Posterior vena cava (tissue), 2 donors: ENCODE measurements around the gene PRKCSH. TPM values are rescaled to one million over a fixed set of nuclear protein-coding genes. Genes with fewer than 3 reads are reported as not detected.
"Not testable (repeated sequence)": the region's sequence is repeated elsewhere in the genome, so short reads cannot be mapped to it uniquely, and the experiment has no call there.

Experiments used
- DNase-seq: peaks from one replicate; pipeline ENCODE4 v3.0.0-alpha.2; 2020; ENCODE audit warnings: low spot score
- intact Hi-C, 2 donors: fragments of 100-400 bp; cut with DNase I; formaldehyde crosslinking; loops; one replicate each; pipeline versions ENCODE4 v1.14.1 to v1.14.2; 2022 to 2023
- total RNA-seq, 2 donors: library from RNA; stranded (reverse); fragmentation: NEBNext Ultra II Directional; extraction: Animal tissue kit (Norgen Biotek cat#: 25700); gene quantifications; one replicate each; pipeline ENCODE4 v1.2.1, GENCODE V29; 2021
- donor health status: DM: yes; HTN: yes; CAD: no.
- donor health status: DM: yes; HTN: yes; CAD: no.

The PRKCSH gene
- total RNA-seq, 2 donors from 2014 or later: 161 to 188 TPM

DNA sequence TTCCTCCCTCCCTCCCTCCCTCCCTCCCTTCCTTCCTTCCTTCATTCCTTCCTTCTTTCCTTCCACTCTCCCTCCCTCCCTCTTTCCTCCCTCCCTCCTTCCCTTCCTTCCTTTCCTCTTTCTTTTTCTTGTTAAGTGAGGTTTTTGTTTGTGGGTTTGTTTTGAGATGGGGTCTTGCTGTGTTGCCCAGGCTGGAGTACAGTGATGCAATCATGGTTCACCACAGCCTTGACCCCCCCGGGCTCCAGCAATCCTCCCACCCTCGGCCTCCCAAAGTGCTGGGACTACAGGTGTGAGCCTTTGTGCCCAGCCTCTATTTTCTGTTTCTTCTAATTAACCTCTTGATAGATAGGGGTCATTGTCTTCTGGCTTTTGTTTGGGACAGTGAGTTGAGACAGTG, 26.0 kb downstream of the PRKCSH start:
- intact Hi-C loops: no loop called here
- DNase-seq: no peak

DNA sequence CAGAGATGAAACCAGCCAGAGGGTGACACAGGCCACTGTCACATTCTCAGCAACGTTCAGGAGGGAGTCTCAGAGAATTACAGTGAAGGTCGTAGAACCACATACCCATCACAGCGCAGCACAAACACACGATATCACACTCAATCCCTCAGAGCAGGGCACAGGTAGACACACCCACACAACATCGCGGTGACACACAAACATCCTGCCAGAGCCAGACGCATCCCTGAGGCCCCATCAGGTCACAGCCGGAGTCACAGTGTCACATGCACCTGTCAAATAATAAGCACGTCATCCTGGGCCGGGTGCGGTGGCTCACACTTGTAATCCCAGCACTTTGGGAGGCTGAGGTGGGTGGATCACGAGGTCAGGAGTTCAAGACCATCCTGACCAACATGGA, 28.0 kb downstream of the PRKCSH start:
- intact Hi-C loops: no loop called here
- no peak for DNase-seq

DNA sequence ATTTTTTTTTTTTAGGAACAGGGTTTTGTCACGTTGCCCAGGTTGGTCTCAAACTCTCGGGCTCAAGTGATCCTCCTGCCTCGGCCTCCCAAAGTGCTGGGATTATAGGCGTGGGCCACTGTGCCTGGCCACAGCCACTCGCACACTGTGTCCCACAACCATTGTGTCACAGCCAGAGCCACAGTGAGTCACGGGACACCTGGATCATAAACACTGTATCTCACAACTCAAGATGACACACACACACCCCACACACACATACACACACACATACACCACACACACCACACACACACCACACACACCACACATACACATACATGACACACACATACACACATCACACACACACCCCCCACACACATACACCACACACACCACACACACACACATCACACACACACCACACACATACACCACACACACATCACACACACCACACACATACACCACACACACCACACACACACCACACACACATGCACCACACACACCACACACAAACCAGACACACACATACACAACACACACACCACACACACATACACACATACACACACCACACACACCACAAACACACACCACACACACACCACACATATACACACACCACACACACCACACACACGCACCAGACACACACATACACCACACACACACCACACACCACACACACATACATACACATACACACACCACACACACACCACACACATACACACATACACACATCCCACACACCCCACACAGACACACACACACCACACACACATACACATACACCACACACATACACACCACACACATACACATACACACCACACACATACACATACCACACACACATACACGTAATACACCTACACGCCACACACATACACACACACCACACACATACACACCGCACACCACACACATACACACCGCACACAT, 29.2 kb downstream of the PRKCSH start:
- intact Hi-C loops: no loop called here
- no peak for DNase-seq

DNA sequence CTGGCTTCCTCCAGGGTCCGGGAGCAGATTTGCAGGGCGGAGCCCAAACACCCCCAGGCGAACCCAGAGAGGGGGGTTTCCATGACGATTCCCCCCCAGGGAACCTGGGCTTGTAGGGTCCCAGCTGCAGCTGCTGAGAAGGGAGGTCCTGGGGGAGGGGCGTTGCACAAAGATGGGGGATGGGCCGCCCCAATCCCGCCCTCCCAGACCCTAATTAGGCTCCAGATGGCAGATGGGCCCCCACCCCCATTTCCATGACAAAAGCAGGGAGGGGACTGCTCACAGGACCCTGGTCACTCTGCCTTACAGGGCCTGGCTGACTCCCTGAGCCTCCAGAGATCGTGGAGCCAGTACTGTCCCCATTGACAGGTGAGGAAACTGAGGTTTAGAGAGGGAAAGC, 30.2 kb downstream of the PRKCSH start:
- intact Hi-C loops: no loop called here
- DNase-seq: no peak

DNA sequence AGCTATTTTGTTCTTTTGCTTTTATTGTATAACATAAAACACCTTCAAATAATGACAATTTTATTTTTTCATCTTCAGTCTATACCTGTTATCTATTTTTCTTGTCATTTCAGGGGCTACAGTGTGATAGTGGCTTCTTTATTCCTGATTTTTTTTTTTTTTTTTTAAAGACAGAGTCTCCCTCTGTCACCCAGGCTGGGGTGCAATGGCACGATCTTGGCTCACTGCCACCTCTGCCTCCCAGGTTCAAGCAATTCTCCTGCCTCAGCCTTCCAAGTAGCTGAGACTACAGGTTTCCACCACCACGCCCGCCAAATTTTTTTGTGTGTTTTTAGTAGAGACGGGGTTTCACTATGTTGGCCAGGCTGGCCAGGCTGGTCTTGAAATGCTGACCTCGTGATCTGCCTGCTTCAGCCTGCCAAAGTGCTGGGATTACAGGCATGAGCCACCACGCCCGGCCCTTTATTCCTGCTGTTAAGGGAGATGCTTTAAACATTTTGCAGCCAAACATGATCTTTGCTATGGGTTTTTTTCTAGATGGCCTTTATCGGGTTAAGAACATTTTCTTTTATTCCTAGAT, 32.9 kb downstream of the PRKCSH start:
- intact Hi-C loops: loop anchor here in 1 of 2 donors (2.0 kb wide), 1 partner anchor 78 kb away; no protein-coding TSS in a partner anchor
- not testable (repeated sequence) for DNase-seq

DNA sequence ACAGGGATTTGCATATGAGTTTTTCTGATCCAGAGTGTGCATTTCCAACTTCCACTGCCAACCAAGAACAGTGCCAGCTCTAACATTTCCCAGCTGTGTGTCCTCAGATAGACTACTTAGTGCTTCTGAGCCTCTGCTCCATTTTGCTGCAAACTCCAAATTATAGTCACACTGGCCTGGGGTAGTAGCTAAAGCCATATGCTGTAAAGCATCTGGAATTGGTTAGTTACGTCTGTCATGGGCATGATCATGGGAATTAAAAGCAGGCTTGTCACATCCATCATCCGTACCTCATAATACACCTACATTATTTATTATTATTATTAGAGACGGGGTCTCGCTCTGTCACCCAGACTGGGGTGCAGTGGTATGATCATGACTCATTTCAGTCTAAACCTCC, 38.3 kb downstream of the PRKCSH start:
- no peak for DNase-seq
- intact Hi-C loops: no loop called here

DNA sequence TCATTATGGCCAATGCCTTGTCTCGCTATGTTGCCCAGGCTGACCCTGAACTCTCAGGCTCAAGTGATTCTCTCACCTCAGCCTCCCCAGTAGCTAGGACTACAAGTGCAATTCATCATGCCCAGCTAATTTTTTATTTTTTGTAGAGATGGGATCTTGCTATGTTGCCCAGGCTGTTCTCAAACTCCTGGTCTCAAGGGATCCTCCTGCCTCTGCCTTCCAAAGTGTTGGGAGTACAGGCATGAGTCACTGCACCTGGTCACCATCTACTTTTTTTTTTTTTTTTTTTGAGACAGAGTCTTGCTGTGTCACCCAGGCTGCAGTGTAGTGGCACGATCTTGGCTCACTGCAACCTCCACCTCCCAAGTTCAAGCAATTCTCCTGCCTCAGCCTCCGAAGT, 39.9 kb downstream of the PRKCSH start:
- intact Hi-C loops, DNase-seq: not testable (repeated sequence)

DNA sequence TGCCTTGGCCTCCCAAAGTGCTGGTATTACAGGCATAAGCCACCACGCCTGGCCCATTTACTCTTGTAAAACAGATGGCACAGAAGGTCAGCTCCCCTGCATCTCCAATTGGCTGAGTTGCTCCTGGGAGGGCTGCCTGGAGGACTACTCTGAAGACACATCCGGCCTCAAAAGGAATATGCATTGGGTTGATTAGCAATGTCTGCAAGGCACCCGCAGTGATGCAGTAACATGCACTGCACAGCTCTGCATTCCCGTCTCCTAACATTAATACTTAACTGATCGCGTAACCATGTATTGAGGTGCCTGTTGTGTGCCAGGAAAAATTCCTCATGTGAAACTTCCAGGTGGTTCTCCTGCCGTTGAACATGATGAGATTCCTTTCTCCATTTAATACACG, 40.4 kb downstream of the PRKCSH start:
- intact Hi-C loops: no loop called here
- DNase-seq: no peak

DNA sequence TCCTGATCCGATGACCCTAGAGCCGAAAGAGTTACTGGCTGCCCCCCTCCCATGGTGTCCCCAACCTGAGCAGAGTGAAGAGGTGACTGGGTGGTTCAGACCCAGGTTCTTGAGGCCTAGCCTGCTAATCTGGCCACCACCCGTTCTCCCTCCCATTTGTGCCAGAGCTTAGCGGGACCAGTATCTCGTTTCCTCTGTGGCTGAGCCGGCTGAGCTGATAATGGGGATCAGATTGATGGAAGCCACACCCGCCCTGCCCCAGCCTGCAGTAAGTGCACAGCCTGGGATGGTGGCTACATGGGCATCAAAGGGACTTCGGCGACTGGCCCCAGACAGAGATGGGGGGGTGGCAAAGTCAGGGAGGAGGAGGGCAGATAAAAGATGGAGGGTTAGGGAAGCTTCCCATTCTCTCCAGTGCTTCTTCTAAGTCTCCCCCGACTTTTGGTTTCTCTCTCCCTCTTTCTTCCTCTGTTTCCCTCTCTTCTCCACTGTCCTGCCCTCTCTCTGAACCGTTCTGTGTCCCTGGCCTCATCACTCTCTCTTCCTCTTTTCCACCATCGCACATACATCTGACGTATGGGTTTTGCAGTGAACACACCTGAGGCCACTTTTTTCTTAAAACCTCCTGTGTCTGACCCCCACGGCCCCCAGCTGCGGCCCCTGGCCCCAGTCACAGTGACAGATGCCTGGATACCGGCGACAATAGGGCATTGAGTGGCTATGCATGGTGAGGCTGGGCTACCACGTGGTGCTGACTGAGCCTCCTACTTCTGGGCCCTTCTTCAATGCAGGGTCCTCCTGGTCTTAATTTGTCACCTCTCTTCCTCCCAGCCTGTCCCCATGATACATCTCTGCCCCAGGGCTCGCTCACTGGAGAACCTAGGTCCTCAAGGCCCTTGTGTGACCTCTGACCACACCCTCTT, 43.0 kb downstream of the PRKCSH start:
- intact Hi-C loops: loop anchor here in 1 of 2 donors (2.0 kb wide), 1 partner anchor 30 kb away; no protein-coding TSS in a partner anchor
- no peak for DNase-seq

DNA sequence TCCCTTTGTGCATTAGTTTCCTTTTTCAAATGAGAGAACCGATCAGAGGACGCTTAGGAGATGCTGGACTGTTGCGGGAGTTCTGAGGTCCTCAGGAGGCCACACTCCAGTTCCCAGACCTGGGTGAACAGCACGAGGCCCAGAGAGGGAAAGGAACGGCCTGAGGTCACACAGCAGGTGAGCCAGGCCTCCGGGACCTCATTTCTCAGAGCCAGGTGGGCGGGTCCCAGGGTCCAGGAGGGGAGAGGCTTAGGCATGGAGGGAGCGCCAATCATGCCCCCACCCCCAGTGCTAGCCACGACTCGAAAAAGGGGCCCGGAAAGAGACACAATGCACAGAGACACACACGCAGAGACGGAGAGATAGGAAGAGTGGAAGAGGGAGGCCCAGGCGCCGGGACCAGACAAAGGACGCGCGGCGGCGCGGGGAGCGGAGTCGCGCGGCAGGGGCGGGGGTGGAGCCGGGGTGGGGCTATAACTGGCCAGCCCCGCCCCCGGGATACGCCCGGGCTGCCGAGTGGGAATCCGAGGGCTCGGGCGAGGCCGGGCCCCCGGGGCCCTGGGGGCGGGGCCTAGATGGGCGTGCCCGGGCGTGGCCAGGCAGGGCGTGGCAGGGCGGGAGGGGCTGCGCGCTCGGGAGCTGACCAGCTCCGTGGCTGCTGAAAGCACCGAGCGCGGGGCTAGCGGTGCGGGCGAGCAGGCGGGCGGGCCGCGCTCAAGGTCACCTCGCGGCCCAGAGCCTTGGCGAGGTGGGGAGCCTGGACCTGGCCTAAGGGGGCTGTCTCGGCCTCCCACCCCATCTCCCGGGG, 43.9 kb downstream of the PRKCSH start:
- peak; percentile 81 for DNase-seq
- intact Hi-C loops: loop anchor here in 1 of 2 donors (2.0 kb wide), 1 partner anchor 30 kb away; no protein-coding TSS in a partner anchor

DNA sequence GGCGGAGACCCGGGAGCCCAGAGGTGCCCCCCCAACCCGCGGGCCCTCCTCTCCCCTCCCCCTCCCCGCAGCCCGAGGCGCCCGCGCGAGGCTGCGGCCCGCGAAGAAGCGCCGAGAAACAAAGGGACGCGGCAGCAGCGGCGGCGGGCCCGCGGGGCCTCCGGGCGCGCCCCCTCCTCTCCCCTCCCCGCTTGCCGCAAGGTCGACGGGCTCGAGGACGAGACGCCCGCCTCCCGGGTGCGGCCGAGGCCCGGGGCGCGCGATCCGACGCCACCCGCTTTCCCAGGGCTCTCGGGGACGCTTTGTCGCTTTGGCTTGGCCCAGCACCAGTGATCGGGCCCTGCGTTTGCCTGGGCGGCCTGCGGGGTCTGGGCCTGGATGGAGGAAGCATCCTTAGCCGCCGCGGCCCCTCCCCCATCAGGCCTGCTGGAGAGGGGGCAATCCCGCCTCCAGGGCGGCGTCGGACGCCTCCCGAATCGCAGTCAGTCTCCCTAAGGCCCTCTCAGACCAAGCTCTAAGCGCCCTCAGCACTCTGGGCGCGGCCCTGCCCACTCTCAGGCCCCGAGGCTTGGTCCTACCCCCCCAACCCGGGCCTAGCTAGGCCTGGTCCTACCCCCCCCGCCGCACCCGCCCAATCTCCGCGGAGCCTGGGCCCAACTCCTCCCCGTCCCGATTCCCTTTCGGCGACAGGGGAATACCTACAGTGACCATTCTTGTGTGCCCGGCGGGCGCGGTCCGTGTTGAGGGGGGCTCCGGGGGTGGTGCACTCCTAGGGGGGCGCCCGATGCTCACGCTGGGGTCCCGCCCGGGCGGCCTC, 44.7 kb downstream of the PRKCSH start:
- intact Hi-C loops: loop anchor here in 1 of 2 donors (2.0 to 10.0 kb wide), 2 partner anchors 31 to 95 kb away; partner anchors contain the start of gene EPOR

DNA sequence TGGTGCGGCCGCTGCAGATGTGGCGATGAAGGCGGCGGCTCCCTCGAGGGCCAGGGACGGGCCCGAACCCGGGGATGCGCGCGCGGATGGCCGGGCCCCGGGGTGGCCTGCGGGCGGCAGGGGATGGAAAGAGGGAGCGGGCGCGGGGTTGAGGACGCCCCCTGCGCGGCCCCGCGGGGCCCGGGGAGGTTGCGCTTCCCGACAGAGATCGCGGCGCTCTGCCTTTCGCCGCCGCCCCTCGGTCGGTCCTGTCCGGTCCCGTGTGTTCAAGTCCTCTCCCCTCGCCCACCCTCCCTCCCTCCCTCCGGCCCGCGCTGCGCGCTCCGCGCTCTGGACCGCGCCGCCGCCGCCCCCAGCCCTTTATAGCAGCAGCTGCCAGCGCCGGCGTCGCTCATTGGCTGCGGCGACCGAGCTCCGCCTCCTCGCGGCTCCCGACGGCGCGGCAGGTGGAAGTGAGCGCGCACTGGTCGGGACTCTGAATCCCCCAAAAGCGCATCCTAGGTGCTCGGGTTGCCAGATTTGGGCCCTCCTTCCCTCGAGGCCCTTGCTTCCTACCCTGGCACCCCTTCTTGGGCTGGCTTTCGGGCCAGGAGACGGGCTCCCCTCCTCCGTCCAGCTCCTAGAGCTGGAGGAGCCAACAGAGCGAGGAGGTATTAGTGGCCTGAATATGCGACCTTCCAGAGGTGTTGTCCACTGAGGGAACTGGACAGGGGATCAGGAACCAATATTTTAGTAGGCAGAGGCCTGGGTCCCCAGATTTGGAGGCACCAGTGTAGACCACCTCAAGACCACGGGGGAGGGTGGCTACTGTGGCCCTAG, 45.5 kb downstream of the PRKCSH start, which contains the start of gene ELAVL3:
Gene ELAVL3 (minus strand): TSS at position 332 of the 819 bp plus-strand sequence. CDS start 438 bp downstream, outside the sequence.
- intact Hi-C loops: loop anchor here in 1 of 2 donors (10.0 kb wide), 1 partner anchor 96 kb away; the partner anchor contains the start of gene EPOR
- no peak for DNase-seq

More for the DNA sequence above, 44.7 kb downstream of the PRKCSH start:
- peak; percentile 82 for DNase-seq

DNA sequence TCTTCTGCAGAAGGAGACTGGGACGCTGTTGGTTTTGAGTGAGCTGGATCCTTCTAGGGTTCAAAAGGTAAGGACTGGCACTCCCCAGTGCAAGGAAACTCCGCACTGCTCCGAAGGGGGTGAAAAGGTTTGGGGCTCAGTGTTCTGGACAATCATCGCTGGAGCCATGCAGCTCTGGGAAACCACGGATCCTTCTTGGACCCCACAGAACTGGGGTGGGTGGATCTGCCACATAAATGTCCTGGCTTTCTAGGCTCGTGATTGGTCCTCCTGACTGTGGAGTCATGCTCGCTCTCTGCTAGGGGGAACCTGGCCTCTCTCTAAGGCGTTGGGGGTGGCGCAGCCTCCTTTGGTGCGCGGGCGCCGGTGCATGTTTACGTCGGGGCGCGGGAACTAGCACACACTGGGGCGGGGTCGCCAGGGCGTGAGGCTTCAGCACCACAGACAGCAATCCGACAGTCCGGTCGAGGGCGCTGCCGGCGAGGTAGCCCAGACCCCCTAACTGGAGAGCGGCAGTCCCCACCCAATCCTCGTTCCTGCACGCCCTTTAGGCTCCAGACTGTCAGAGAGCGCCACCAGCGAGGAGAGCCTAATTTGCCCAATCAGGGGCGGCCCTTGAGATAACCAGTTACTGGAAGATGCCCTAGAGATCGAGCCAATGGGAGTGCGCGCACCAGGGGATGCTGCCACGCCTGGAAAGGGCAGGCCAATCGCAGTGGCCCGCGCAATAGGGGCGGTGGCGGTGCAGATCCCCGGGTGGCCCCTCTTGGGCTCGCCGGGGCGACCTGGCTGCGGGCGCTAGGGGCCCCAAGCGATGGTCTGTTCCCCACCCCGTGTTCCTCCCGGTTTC, 46.3 kb downstream of the PRKCSH start:
- peak; percentile 92 for DNase-seq
- intact Hi-C loops: loop anchor here in 1 of 2 donors (10.0 kb wide), 1 partner anchor 97 kb away; the partner anchor contains the start of gene EPOR

DNA sequence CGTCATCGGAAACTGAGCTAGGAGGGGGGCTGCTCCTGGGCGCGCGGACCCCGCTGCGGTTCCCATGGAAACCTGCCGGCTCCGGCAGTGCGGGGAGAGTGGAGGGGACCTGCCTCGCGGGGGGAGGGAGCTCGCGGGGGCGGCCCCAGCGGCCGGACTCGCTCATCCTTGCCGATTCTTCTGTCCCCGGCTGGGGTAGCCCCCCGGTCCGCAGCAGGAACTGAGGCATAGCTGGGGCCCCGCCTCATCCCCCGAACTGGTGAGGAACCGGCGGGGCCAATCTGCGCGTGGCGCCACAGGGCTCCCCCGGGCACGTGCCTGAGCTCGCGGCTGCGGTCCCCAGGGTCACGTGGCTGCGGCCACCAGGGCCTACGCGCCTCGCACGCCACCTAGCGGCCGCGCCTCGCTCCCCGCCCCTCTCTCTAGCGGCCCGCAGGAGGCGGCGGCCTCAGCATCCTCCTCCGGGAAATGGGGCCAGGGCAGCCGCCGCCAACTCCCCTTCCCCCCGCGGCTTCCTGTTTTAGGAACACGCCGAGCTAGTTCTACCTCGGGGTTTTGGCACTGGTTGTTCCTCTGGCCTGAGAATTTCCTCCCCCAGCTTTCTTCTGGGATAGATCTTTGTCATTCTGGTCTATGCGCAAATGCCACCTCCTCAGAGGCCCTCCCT, 47.1 kb downstream of the PRKCSH start:
- DNase-seq: peak; percentile 97
- intact Hi-C loops: loop anchor here in 1 of 2 donors (10.0 kb wide), 1 partner anchor 98 kb away; the partner anchor contains the start of gene EPOR
